CD14-positive monocyte (primary cell): ENCODE measurements around the gene SLC25A45. TPM values are rescaled to one million over a fixed set of nuclear protein-coding genes. Genes with fewer than 3 reads are reported as not detected.

Source experiments
- DNase-seq, 3 donors: peaks; one replicate each; pipeline ENCODE4 v3.0.0-alpha.2; 2011 to 2022
- H2AFZ ChIP-seq: 2 replicates; pipeline ENCODE4 v1.6.0; 2012; ENCODE audit warnings: mild to moderate bottlenecking, low read depth, low read length, inconsistent platforms; ENCODE audit not compliant: insufficient read depth, poor library complexity, severe bottlenecking
- H3K27ac ChIP-seq, 2 donors: 1 replicate in 1 of 2; 2 replicates in 1 of 2; pipeline ENCODE4 v1.5.1; 2012 to 2013; ENCODE audit warnings: low read length in 2 of 2, control low read depth in 1 of 2, inconsistent platforms in 1 of 2, low read depth in 1 of 2, mild to moderate bottlenecking in 1 of 2
- H3K27me3 ChIP-seq, 2 donors: one replicate each; pipeline versions ENCODE4 v1.6.0 to v1.6.1; 2011 to 2013; ENCODE audit warnings: low read length in 2 of 2; ENCODE audit not compliant: control insufficient read depth in 2 of 2, insufficient read depth in 2 of 2
- H3K36me3 ChIP-seq, 2 donors: replicated peaks in 1 of 2; 1 replicate in 1 of 2; 2 replicates in 1 of 2; pipeline versions ENCODE4 v1.5.1 to v1.6.1; 2012 to 2013; ENCODE audit warnings: low read length in 2 of 2, control low read depth in 1 of 2, inconsistent platforms in 1 of 2, mild to moderate bottlenecking in 1 of 2; ENCODE audit not compliant: insufficient read depth in 2 of 2, control insufficient read depth in 1 of 2
- H3K4me1 ChIP-seq, 2 donors: 1 replicate in 1 of 2; 2 replicates in 1 of 2; pipeline versions ENCODE4 v1.5.1 to v1.6.1; 2012 to 2013; ENCODE audit warnings: low read length in 2 of 2, control low read depth in 1 of 2, inconsistent platforms in 1 of 2, mild to moderate bottlenecking in 1 of 2, moderate library complexity in 1 of 2; ENCODE audit not compliant: insufficient read depth in 2 of 2, control insufficient read depth in 1 of 2
- H3K4me2 ChIP-seq: replicated peaks from 2 replicates; pipeline ENCODE3; 2012; ENCODE audit warnings: low read length, moderate library complexity, mild to moderate bottlenecking; ENCODE audit not compliant: poor library complexity, severe bottlenecking; ENCODE audit errors: extremely low read depth
- H3K4me3 ChIP-seq, 3 experiments: fragments of 200-600 bp in 1 of 3; sonication (generic) in 1 of 3; replicated peaks in 1 of 3; 1 replicate in 2 of 3; 2 replicates in 1 of 3; pipeline ENCODE4 v1.5.1; 2011 to 2013; ENCODE audit warnings: low read length in 3 of 3, mild to moderate bottlenecking in 3 of 3, control low read depth in 2 of 3, low read depth in 2 of 3, inconsistent platforms in 1 of 3, moderate library complexity in 1 of 3
- H3K79me2 ChIP-seq: 2 replicates; pipeline ENCODE4 v1.6.0; 2012; ENCODE audit warnings: mild to moderate bottlenecking, control low read depth, inconsistent platforms, low read length, moderate library complexity; ENCODE audit not compliant: insufficient read depth
- H3K9ac ChIP-seq: 2 replicates; pipeline ENCODE4 v1.6.0; 2017; ENCODE audit warnings: low read length, mild to moderate bottlenecking; ENCODE audit not compliant: insufficient read depth, poor library complexity, severe bottlenecking
- H3K9me3 ChIP-seq, 2 donors: replicated peaks in 1 of 2; 1 replicate in 1 of 2; 2 replicates in 1 of 2; pipeline versions ENCODE4 v1.5.1 to v1.6.1; 2012 to 2013; ENCODE audit warnings: low read length in 2 of 2, control low read depth in 1 of 2; ENCODE audit not compliant: control insufficient read depth in 1 of 2, insufficient read depth in 1 of 2
- H4K20me1 ChIP-seq: 2 replicates; pipeline ENCODE4 v1.6.0; 2012; ENCODE audit warnings: mild to moderate bottlenecking, low read length, control low read depth, moderate library complexity; ENCODE audit not compliant: insufficient read depth
- H3K27ac Mint-ChIP-seq, 7 donors: one replicate each; pipeline ENCODE4 v1.8.0; 2020; ENCODE audit warnings: mild to moderate bottlenecking in 7 of 7, mixed read lengths in 7 of 7, moderate library complexity in 6 of 7, inconsistent platforms in 2 of 7
- H3K27me3 Mint-ChIP-seq, 3 donors: one replicate each; pipeline ENCODE4 v1.8.0; 2021 to 2022; ENCODE audit warnings: low read depth in 3 of 3, mild to moderate bottlenecking in 3 of 3, mixed read lengths in 3 of 3, moderate library complexity in 3 of 3, inconsistent platforms in 1 of 3
- H3K36me3 Mint-ChIP-seq, 2 donors: one replicate each; pipeline ENCODE4 v1.8.0; 2020; ENCODE audit warnings: mixed read lengths in 2 of 2, inconsistent platforms in 1 of 2, mild to moderate bottlenecking in 1 of 2
- H3K4me1 Mint-ChIP-seq: one replicate; pipeline ENCODE4 v1.8.0; 2020; ENCODE audit warnings: mild to moderate bottlenecking, mixed read lengths
- H3K4me3 Mint-ChIP-seq, 2 donors: one replicate each; pipeline ENCODE4 v1.8.0; 2020; ENCODE audit warnings: mild to moderate bottlenecking in 2 of 2, mixed read lengths in 2 of 2, moderate library complexity in 1 of 2
- H3K9me3 Mint-ChIP-seq, 7 donors: one replicate each; pipeline ENCODE4 v1.8.0; 2020 to 2022; ENCODE audit warnings: mixed read lengths in 7 of 7, mild to moderate bottlenecking in 6 of 7, moderate library complexity in 6 of 7, inconsistent platforms in 2 of 7
- CTCF ChIP-seq: fragments of 200-600 bp; IDR thresholded peaks from one replicate; pipeline ENCODE4 v1.8.0; 2022; ENCODE audit warnings: antibody characterized with exemption, mild to moderate bottlenecking
- WGBS: methylation state at CpG from one replicate; pipeline ENCODE4 v1.1.5; 2013; ENCODE audit warnings: missing lambda C conversion rate; ENCODE audit not compliant: insufficient coverage; 5-methylcytosine and 5-hydroxymethylcytosine counted together
- intact Hi-C, 2 donors: fragments of 100-400 bp; cut with micrococcal nuclease; formaldehyde crosslinking; loops; one replicate each; pipeline versions ENCODE4 v1.15.0 to v1.15.1; 2023
- polyA plus RNA-seq, 3 donors: library from polyadenylated mRNA; depleted of rRNA in 1 of 3; unstranded in 2 of 3; stranded (reverse) in 1 of 3; fragments of 300-500 nt in 2 of 3; fragments of >200 nt in 1 of 3; fragmentation: Illumina TruSeq in 2 of 3; gene quantifications; 1 replicate in 2 of 3; 2 replicates in 1 of 3; pipeline ENCODE4 v1.2.3, GENCODE V29; 2012 to 2021

The SLC25A45 gene
- polyA plus RNA-seq, 3 donors, result 3.7 to 11.3 (median 4.1) TPM

- Histone ChIP-seq H3K4me3 (peak within 1 kb of the TSS; percentile 46 to 80 (median 75)), H3K79me2 (no peaks in the 10 kb centered on the region), H3K4me1 (peaks cover 15 to 23% of the 10 kb centered on the region in 2 donors), H4K20me1 (peaks cover 7% of the 10 kb centered on the region), H3K9me3 (no peaks in the 10 kb centered on the region), H3K27me3 (peaks cover 0 to 14% of the 10 kb centered on the region in 2 donors), H3K27ac (no peak within 1 kb of the TSS), H3K4me2 (peak within 1 kb of the TSS; percentile 94), H3K36me3 (peaks cover 31 to 33% of the 10 kb centered on the region in 2 donors), H3K9ac (peak within 1 kb of the TSS; percentile 64), H2AFZ (peak within 1 kb of the TSS; percentile 76)
- H3K27me3 Mint-ChIP-seq, result peaks cover 6 to 18% (median 10%) of the 10 kb centered on the region in 3 donors
- H3K36me3 Mint-ChIP-seq, result peaks cover 23 to 31% of the 10 kb centered on the region in 2 donors
- H3K27ac Mint-ChIP-seq, result peak within 1 kb of the TSS in 5 of 7 donors; percentile 61 to 75 (median 69)
- DNase-seq, result peak; percentile 87 to 90 (median 89)
- TF ChIP-seq CTCF, result no peak
- intact Hi-C loops, result no loop called here
- peak within 1 kb of the TSS; percentile 86 to 93 for H3K4me3 Mint-ChIP-seq
- H3K9me3 Mint-ChIP-seq, result no peaks in the 10 kb centered on the region
- H3K4me1 Mint-ChIP-seq, result peaks cover 20% of the 10 kb centered on the region
- under 1% methylated on average over 79 of the region's 79 CpGs for WGBS
Observed at GRCh38 chr11:65354265-65355012, 28.0 kb downstream of the SLC25A45 start, which contains the start of gene TIGD3. TIGD3 (plus strand) TSS chr11:65354751; CDS start chr11:65355809, 1,058 bp downstream.

GRCh38 chr11:65353900-65354264 lies 28.6 kb downstream of the SLC25A45 start:
- Histone ChIP-seq H3K27ac (no peak overlapping the region), H3K36me3 (peaks cover 35 to 38% of the 10 kb centered on the region in 2 donors), H3K4me2 (peak overlapping the region; percentile 94), H3K9ac (no peak overlapping the region), H4K20me1 (peaks cover 7% of the 10 kb centered on the region), H3K4me3 (peak overlapping the region in 1 of 3 experiments; percentile 80), H3K4me1 (peaks cover 15 to 23% of the 10 kb centered on the region in 2 donors), H2AFZ (peak overlapping the region; percentile 69), H3K9me3 (no peaks in the 10 kb centered on the region), H3K79me2 (no peaks in the 10 kb centered on the region), H3K27me3 (peaks cover 0 to 14% of the 10 kb centered on the region in 2 donors)
- Mint-ChIP-seq H3K4me3 (peak overlapping the region; percentile 74 to 78), H3K36me3 (peaks cover 28 to 36% of the 10 kb centered on the region in 2 donors), H3K27ac (peak overlapping the region in 5 of 7 donors; percentile 1 to 75 (median 67)), H3K9me3 (no peaks in the 10 kb centered on the region), H3K27me3 (peaks cover 6 to 18% (median 10%) of the 10 kb centered on the region in 3 donors), H3K4me1 (peaks cover 20% of the 10 kb centered on the region)
- 46% methylated on average over 11 of the region's 16 CpGs for WGBS
- DNase-seq, result no peak
- intact Hi-C loops, result no loop called here
- no peak for TF ChIP-seq CTCF
